ENCODE data around the gene HOXD3. TPM values are rescaled to one million over a fixed set of nuclear protein-coding genes. Genes with fewer than 3 reads are reported as not detected.

The HOXD3 gene
- total RNA-seq, 4 donors from 2014 or later, result 1.8 to 2.7 (median 2.2) TPM

- Histone ChIP-seq H3K4me1 (peaks cover 0 to 61% (median 17%) of the 10 kb centered on the region in 3 donors), H3K9me3 (no peaks in the 10 kb centered on the region), H3K36me3 (no peaks in the 10 kb centered on the region), H3K4me3 (no peak overlapping the region), H3K27me3 (peaks cover 100% of the 10 kb centered on the region), H3K27ac (no peak overlapping the region)
- 16 to 28% methylated on average over 3 to 6 of the region's 8 CpGs for WGBS, 2 donors (ENCODE audit: low coverage in 1 of 2)
- TF ChIP-seq EP300 (IDR thresholded peaks at IDR 0.05), result no peak
- TF ChIP-seq, protein P1, sequence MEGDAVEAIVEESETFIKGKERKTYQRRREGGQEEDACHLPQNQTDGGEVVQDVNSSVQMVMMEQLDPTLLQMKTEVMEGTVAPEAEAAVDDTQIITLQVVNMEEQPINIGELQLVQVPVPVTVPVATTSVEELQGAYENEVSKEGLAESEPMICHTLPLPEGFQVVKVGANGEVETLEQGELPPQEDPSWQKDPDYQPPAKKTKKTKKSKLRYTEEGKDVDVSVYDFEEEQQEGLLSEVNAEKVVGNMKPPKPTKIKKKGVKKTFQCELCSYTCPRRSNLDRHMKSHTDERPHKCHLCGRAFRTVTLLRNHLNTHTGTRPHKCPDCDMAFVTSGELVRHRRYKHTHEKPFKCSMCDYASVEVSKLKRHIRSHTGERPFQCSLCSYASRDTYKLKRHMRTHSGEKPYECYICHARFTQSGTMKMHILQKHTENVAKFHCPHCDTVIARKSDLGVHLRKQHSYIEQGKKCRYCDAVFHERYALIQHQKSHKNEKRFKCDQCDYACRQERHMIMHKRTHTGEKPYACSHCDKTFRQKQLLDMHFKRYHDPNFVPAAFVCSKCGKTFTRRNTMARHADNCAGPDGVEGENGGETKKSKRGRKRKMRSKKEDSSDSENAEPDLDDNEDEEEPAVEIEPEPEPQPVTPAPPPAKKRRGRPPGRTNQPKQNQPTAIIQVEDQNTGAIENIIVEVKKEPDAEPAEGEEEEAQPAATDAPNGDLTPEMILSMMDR (IDR thresholded peaks at IDR 0.05), result no peak
- TF ChIP-seq POLR2AphosphoS5 (IDR thresholded peaks at IDR 0.05), result no peak
- no peak for TF ChIP-seq POLR2A (IDR thresholded peaks at IDR 0.05)
- no peak for ATAC-seq
These were observed 753 bp upstream of the HOXD3 start for GRCh38 chr2:176156301-176156806.

- Histone ChIP-seq H3K27me3 (peaks cover 100% of the 10 kb centered on the region), H3K4me3 (peak overlapping the region in 1 of 2 donors; percentile 32), H3K27ac (no peak overlapping the region), H3K4me1 (peaks cover 0 to 60% (median 17%) of the 10 kb centered on the region in 3 donors), H3K9me3 (no peaks in the 10 kb centered on the region), H3K36me3 (no peaks in the 10 kb centered on the region)
- 10 to 16% methylated on average over 31 to 41 of the region's 43 CpGs for WGBS, 2 donors (ENCODE audit: low coverage in 1 of 2)
- ATAC-seq, result no peak
- TF ChIP-seq, protein P1 (IDR thresholded peaks at IDR 0.05), result no peak
- no peak for TF ChIP-seq POLR2AphosphoS5 (IDR thresholded peaks at IDR 0.05)
- TF ChIP-seq EP300 (IDR thresholded peaks at IDR 0.05), result no peak
These were observed 535 bp downstream of the HOXD3 start for GRCh38 chr2:176157499-176158185.

DNA sequence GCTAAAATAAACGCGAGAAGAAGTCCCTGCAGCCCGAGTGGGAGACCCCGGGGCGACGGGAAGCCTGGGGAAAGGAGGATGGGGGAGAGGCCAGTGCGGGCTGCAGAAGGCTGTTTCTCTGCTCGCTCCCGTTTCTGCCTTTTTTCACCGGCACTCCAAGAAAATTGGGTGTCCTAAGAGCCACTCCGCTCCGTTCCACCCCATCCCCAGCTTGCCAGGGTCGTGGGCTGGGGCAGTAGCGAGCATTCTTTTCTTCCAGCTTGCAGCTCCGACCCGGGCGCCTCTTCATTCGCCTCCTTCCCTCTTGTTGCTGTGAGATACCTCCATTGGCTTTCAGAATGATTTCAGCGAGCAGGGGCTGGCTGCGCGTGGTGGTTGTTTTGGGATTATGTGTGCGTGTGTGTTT, 1.1 kb downstream of the HOXD3 start:
- Histone ChIP-seq H3K4me1 (peaks cover 0 to 59% (median 17%) of the 10 kb centered on the region in 3 donors), H3K27me3 (peaks cover 100% of the 10 kb centered on the region), H3K27ac (no peak overlapping the region), H3K9me3 (no peaks in the 10 kb centered on the region), H3K36me3 (no peaks in the 10 kb centered on the region), H3K4me3 (no peak overlapping the region)
- ATAC-seq, result no peak
- 9 to 33% methylated on average over 6 to 15 of the region's 22 CpGs for WGBS, 2 donors (ENCODE audit: low coverage in 1 of 2)
- TF ChIP-seq POLR2A (IDR thresholded peaks at IDR 0.05), result no peak

DNA sequence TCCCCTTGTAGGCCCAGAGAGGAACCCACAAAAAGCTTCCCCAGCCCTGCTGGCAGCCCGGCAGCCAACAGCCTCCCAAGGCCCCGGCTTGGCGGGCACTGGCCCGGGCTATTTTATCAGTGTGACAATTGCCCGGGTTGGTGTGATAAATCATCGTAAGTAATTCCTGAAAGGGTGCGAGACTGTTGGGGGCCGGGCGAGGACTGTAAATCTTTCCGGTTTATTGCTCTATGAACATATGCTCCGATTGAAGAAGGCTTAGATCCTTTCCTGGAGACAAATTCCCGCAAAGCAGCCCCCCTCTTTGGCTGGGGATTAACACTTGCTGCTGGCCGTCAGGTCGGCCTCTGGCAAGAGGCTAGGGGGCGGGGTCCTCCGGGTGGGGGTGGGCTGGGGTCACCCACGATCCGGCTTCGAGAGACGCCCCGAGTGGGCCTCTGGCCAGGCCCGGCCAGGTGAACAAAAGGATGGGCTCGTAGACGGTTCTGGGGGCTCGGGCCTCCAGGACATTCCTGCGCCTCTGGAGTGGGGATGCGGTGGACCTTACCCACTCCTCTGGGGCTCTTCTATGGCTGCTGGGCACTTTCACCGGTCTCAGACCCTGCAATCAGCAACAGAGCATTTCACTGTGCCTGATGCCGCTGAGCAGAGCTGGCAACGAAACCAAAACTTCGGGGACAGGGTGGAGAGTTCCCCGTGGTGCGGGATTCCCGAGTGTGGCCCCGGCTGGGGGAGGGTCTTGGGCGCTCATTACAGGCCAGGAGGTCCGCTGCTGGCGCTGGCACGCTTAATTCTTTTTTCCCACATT, 2.0 kb downstream of the HOXD3 start:
- TF ChIP-seq POLR2AphosphoS5 (IDR thresholded peaks at IDR 0.05) (no peak), POLR2A (IDR thresholded peaks at IDR 0.05) (no peak), EP300 (IDR thresholded peaks at IDR 0.05) (no peak)
- TF ChIP-seq, protein P1 (IDR thresholded peaks at IDR 0.05), result no peak
- no peak for ATAC-seq
- H3K36me3 ChIP-seq, result no peaks in the 10 kb centered on the region
- H3K9me3 ChIP-seq, result no peaks in the 10 kb centered on the region
- WGBS, 2 donors (ENCODE audit: low coverage in 1 of 2), result 0 to 16% methylated on average over 5 to 10 of the region's 39 CpGs
- H3K27ac ChIP-seq, result no peak overlapping the region
- peaks cover 100% of the 10 kb centered on the region for H3K27me3 ChIP-seq
- H3K4me1 ChIP-seq, result peaks cover 0 to 59% (median 17%) of the 10 kb centered on the region in 3 donors
- H3K4me3 ChIP-seq, result no peak overlapping the region

DNA sequence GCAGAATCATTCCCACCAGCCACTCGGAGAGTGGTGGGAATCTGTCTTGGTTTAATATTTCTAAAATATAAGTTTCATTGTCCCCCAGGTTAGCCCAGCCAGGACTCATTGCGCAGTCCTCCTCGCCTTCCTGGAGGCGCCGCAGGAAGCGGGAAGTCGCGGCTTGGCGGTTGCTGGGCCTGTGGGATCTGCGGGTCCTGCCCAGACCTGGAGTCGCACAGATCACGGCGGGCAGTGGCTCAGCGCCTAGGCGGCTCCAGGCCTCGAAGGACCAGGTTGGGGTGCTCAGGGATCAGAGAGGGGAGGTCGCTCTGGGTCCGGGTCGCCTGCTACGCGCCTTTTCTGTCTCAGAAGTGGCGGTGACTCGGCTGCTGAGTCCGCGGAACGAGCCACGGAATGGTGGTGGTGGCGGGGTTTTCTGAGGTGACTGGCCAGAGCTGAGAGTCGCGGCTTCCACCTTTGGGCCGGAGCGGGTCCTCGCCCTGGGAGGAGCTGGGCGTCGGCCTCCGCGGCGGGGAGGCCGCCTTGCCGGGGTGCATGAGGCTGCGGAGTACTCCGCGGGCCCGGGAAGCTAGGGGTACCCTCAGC, 2.6 kb downstream of the HOXD3 start:
- 0% methylated on average over 2 of the region's 44 CpGs; no CpG with 5 or more reads in 1 of the 2 donors for WGBS, 2 donors (ENCODE audit: low coverage in 1 of 2)
- TF ChIP-seq, protein P1 (IDR thresholded peaks at IDR 0.05), result no peak
- no peak for TF ChIP-seq POLR2AphosphoS5 (IDR thresholded peaks at IDR 0.05)
- TF ChIP-seq POLR2A (IDR thresholded peaks at IDR 0.05), result no peak
- no peak for TF ChIP-seq EP300 (IDR thresholded peaks at IDR 0.05)
- peaks cover 0 to 65% (median 17%) of the 10 kb centered on the region in 3 donors for H3K4me1 ChIP-seq
- H3K36me3 ChIP-seq, result no peaks in the 10 kb centered on the region
- no peak for ATAC-seq
- no peak overlapping the region for H3K27ac ChIP-seq
- H3K4me3 ChIP-seq, result peak overlapping the region in 1 of 2 donors; percentile 21
- peaks cover 100% of the 10 kb centered on the region for H3K27me3 ChIP-seq
- H3K9me3 ChIP-seq, result peaks cover 0 to 5% (median 0%) of the 10 kb centered on the region in 3 donors

Data from gastroesophageal sphincter (tissue), 4 donors.